Anterior cingulate cortex (tissue), 58 donors: ENCODE measurements around the gene HIPK4.
A peak's percentile ranks its signal among the peaks of the same experiment; 100 is the strongest.
"Not testable (repeated sequence)": the region's sequence is repeated elsewhere in the genome, so short reads cannot be mapped to it uniquely, and the experiment has no call there.

Experiments
- DNase-seq, 58 donors: peaks; one replicate each; lab custom pipeline; 2025; lab: John Stamatoyannopoulos, UW

The HIPK4 gene

DNA sequence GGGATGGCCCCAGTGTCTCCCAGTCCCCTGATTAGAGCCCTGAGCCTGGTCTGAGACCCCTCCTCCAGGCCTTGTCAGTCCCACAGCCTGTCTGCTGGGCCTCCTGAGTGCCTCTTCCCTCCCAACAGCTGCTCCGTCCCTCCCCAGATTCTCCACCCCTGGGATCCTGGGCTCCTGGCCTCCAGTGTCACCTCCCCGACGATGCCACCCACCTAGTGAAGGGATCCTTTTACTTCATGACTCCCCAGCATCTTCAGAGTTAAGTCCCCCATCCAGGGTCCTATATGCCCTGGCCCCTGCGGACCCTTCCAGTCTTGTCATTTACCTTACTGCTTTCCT, 27.6 kb upstream of the HIPK4 start:
- DNase-seq, result no peak

- peak in 1 of 58 donors; percentile 5 for DNase-seq
Observed at GRCh38 chr19:40416918-40417642, 27.1 kb upstream of the HIPK4 start.

DNA sequence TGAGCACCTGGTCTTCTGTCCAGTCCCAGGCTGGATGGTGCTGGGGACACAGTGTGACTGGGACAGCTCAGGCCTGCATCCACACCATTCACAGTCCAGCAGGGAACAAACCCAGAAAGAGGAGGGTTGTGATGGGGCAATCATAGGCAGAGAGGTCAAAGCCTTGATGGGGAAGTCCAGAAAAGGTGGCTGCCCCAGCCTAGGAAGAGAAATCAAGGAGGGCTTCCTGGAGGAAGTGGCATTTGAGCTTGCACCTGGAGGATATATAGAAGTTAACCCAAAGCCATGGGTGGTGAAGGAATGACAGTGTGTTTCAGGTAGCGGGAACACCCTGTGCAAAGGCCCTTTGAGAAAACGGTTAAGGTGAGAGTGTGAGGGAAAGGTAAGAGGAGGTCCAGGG, 25.8 kb upstream of the HIPK4 start:
- no peak for DNase-seq

GRCh38 chr19:40414542-40415535, 24.9 kb upstream of the HIPK4 start:
- DNase-seq, result no peak

- no peak for DNase-seq
Observed at GRCh38 chr19:40413291-40413845, 23.4 kb upstream of the HIPK4 start, which contains the start of gene PRX. Gene PRX, minus strand, starts transcription at chr19:40413378. Its CDS starts 5,446 bp downstream, at chr19:40407932.

GRCh38 chr19:40412866-40413265, 22.9 kb upstream of the HIPK4 start:
- no peak for DNase-seq

DNA sequence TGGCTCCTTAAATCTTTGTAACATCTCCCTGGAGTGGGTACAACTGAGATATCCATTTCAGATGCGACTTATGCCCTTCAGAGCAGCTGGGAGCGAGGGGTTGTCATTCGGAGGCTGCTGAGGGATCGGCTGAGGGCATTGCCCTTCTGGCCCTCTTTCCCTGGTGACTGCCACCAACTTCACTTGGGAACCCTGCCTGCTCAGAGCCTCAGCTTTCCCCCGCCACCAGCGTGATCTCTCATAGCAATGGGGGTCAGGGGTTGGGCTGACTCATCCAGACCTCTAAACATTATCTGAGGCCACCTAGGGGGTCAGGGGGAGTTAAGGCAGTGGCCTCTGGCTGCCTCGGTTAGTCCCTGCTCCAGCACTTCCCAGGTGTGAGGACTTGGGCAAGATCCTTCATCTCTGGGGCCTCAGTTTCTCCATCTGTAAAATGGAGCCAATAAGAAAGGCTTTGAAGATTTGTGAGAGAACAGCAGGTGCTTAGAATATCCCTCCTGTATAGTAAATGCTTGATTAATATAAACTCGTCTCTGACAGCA, 22.0 kb upstream of the HIPK4 start:
- DNase-seq, result no peak

DNA sequence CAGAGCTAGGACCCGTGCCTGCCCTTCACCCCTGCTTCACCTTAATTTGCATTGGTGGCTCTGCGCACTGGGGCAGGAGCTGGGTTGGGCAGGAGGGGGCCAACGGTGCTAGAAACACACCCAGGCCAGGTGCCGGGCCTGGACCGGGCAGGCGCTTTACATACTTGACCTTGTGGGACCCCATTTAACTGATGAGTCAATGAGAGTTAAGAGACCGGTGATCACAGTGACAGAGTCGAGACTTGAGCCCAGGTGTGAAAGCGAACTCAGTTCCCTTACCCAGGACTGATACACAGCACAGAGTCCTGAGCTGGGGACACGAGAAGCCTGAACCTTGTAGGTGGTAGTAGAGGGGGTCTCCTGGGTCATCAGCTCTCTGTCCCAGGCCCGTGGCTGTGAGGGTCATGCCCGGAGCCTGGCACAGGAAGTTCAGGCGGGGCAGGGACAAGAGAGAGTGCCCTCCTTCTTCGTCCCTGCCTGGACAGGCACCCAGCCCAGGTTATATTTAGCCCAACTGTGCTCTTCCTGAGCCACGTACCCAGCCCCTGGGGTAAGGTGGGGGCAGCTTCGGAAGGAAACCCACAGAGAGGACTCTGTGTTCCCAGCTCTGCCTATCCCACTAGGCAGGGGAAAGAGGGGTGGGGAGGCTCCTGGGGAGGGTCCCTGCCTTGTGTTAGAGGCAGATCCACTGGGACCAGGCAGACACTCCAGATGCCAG, 21.3 kb upstream of the HIPK4 start:
- DNase-seq, result no peak

GRCh38 chr19:40410030-40410389, 20.0 kb upstream of the HIPK4 start:
- no peak for DNase-seq

DNA sequence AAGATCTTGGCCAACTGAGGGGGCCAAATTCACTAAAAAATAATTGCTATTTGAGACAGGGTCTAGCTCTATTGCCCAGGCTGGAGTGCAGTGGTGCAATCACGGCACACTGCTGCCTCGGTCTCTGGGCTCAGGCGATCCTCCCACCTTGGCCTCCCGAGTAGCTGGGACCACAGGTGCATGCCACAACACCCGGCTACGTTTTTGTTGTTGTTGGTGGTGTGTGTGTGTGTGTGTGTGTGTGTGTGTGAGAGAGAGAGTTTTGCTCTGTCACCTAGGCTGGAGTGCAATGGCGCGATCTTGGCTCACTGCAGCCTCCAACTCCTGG, 18.6 kb upstream of the HIPK4 start:
- DNase-seq, result not testable (repeated sequence)

GRCh38 chr19:40407714-40408597, 18.0 kb upstream of the HIPK4 start:
- no peak for DNase-seq

DNA sequence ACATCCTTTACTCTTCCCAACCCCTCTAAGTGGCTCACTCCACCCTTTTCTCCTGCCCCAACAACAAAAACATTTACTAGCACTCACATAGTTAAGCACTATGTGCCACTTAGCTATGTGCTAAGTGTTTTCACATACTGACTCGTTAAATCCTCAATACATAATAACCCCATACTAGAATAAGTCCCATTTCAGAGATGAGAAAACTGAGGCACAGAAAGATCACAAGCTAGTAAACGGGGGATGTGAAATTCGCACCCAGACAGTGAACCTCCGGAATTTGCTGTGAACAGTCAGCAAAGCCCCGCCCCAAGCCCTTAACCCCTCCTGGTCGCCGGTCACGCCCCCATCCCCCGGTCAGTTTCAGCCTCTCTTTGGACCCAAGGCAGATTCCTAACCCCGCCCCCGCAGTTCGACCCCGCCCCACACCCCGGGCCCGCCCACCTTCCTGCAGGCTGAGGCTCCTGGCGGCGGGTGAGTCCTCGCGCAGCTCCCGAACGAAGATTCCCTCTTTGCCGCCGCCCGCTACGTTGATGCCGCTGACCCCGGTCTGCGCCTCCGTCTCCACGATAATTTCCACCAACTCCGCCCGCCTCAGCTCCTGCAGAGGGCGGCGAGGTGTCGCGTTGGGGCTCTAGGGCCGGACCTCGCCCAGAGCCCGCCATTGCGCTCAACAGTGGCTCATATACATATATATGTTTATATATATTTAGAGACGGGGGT, 13.4 kb upstream of the HIPK4 start:
- DNase-seq, result peak in 40 of 58 donors; percentile 5 to 57 (median 25)

DNA sequence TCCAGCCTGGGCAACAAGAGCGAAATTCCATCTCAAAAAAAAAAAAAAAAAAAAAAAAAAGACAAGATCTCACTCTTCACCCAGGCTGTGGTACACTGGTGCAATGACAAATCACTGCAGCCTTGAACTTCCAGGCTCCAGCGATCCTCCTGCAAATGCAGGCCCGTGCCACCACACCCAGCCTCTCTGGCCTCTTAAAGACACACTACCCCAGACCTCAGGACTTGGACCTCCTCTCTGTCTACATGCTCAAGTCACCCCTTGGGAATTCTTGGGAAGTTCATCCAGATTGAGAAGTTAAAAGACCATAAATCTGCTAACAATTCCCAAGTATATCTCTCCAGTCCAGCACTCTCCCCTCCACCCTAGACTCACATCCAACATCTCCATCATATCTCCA, 10.6 kb upstream of the HIPK4 start:
- no peak for DNase-seq

DNA sequence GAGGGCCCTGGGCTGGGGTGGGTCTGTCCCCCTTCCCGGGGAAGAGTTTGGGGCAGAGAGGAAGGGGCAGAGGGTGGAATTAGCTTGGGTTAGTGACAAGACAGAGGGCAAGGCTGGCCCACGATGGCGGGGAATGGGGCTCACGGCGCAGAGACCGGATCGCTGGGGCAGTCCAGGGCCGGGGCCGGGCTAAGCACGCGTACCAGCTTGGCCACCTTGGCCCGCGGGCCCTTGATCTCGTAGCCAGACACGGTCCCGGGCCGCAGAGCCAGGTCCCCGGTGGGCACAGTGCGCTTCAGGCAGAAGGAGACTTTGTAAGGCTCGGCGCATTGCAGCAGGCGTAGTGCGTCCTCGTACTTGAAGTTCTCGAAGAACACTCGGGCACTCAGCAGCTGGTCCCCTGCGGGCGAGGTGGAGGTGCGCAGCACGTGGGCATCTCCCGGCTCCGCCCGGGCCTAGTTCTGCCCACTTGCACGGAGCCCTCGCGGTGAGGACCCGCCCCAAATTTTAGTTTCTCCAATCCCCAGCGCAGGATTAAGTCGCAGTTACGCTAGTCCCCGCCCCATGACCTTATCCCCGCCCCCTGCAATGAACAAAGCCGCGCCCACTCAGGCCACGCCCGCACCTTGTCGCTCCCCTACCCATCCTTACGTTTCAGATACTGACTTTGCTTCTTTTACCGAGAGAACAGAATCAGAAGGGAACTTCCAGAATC, 8.6 kb upstream of the HIPK4 start:
- peak in 4 of 58 donors; percentile 4 to 40 (median 8) for DNase-seq

GRCh38 chr19:40397568-40397906, 7.6 kb upstream of the HIPK4 start:
- DNase-seq, result no peak

DNA sequence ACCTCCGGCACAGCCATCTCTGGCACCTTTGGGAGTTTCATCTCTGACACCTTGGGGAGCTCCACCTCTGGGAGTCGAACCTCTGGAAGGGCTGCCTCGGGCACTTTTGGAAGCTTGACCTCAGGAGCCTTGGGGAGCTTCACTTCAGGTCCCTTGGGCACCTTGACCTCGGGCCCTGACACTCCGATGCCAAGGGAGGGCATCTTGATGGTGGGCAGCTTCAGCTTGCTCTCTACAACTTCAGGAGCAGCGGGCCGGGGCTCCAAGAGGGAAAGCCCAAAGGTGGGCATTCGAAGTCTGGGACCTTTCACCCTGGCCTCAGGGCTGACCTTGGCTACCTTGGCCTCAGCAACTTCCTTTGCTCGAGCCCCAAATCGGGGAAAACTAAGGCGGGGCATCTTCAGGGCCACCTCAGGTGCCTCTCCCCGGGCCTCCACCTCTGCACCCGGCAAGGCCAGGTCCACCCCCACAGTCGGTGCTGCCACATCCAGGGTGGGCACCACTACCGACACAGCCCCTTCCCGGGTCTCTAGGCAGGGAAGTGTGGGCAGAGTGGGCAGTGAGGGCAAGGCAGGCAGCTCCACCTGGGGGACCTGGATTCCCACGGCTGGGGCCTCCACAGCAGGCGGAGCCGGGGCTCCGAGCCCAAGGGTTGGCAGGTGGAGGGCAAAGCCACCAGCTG, 7.0 kb upstream of the HIPK4 start:
- DNase-seq, result no peak

GRCh38 chr19:40395956-40396355, 6.0 kb upstream of the HIPK4 start:
- no peak for DNase-seq

GRCh38 chr19:40394816-40395210, 4.8 kb upstream of the HIPK4 start:
- no peak for DNase-seq
